HG03097 (cell line): ENCODE measurements around the gene MXRA7.

ENCODE experiments used
- ATAC-seq: cut with Tn5 transposase; IDR thresholded peaks from one replicate; pipeline ENCODE4 v1.9.1; 2021; ENCODE audit not compliant: unreplicated experiment, low FRiP score

The MXRA7 gene

GRCh38 chr17:76681222-76682137, 29.3 kb downstream of the MXRA7 start:
- ATAC-seq, result no peak

GRCh38 chr17:76679239-76679638, 31.5 kb downstream of the MXRA7 start:
- ATAC-seq, result no peak

- ATAC-seq, result no peak
These were observed 32.4 kb downstream of the MXRA7 start for GRCh38 chr17:76678330-76678729.

- ATAC-seq, result no peak
These were observed 33.4 kb downstream of the MXRA7 start for GRCh38 chr17:76677406-76677805.

- no peak for ATAC-seq
These were observed 34.1 kb downstream of the MXRA7 start for GRCh38 chr17:76676629-76677028.

GRCh38 chr17:76675648-76676047, 35.1 kb downstream of the MXRA7 start:
- no peak for ATAC-seq

GRCh38 chr17:76674600-76674999, 36.2 kb downstream of the MXRA7 start:
- ATAC-seq, result no peak

- no peak for ATAC-seq
These were observed 37.0 kb downstream of the MXRA7 start for GRCh38 chr17:76673729-76674128.

GRCh38 chr17:76672892-76673291, 37.9 kb downstream of the MXRA7 start:
- no peak for ATAC-seq

- no peak for ATAC-seq
These were observed 38.4 kb downstream of the MXRA7 start for GRCh38 chr17:76672270-76672851.

- ATAC-seq, result peak; percentile 9
These were observed 38.9 kb downstream of the MXRA7 start for GRCh38 chr17:76671912-76672262.

GRCh38 chr17:76671123-76671911, 39.4 kb downstream of the MXRA7 start:
- ATAC-seq, result peak; percentile 95

GRCh38 chr17:76670718-76671122, 40.0 kb downstream of the MXRA7 start:
- ATAC-seq, result no peak

- no peak for ATAC-seq
These were observed 40.6 kb downstream of the MXRA7 start for GRCh38 chr17:76670020-76670717.

- no peak for ATAC-seq
These were observed 42.8 kb downstream of the MXRA7 start for GRCh38 chr17:76667786-76668453.

- ATAC-seq, result no peak
These were observed 43.3 kb downstream of the MXRA7 start for GRCh38 chr17:76667491-76667755.

GRCh38 chr17:76660656-76661042, 50.1 kb downstream of the MXRA7 start:
- no peak for ATAC-seq

- no peak for ATAC-seq
These were observed 50.7 kb downstream of the MXRA7 start for GRCh38 chr17:76659928-76660655.

GRCh38 chr17:76658242-76658662, 52.5 kb downstream of the MXRA7 start:
- no peak for ATAC-seq
